ENCODE results near the gene PNCK. TPM values are rescaled to one million over a fixed set of nuclear protein-coding genes. Genes with fewer than 3 reads are reported as not detected.

The PNCK gene
- total RNA-seq, 1 experiment from 2014 or later = 26.8 TPM

DNA sequence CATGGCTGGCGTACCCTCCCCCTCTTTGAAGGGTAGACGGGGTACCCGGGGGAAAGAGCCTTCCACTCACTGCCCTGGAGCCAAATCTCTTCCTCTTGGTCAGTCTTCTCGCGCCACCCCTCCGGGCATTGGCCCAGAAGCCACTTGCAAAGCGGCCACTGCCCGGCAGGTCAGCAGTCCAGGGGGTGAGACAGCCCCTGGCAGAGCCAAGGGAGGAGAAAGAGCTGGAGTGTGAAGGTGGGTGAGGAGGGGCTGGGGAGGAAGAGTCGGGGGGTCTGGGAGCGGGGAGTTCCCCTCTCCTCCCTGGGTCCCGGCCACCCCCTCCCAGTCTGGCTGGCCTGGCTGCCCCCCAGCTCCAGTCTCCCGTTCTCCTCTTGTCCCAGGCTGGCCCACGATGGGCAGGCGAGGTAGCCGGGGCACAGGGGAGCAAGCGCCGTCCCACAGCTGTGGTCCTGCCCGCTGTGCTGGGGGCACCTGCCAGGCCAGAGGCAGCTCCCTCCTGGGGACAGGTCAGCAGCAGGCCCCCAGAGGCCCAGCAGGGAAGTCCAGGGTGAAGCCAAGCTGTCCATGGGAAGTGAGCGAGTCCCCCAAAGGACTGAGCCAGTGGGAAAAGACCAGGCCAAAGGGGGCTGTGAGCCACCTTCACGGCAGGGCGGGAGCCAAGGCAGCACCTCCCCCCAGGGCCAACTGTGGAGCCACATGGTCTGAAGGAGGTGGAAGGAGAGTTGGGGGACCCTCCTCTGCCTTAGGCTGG lies 48.2 kb downstream of the PNCK start:
- H3K9me3 ChIP-seq (ENCODE audit: control insufficient read depth, low read depth, low read length) = peaks cover 21% of the 10 kb centered on the region
- WGBS (ENCODE audit: extremely low coverage, insufficient read length, low lambda C conversion rate) = no CpG with 5 or more reads among the region's 21 CpGs
- no peak overlapping the region for H3K27ac Mint-ChIP-seq
- H3K27me3 Mint-ChIP-seq (ENCODE audit: low read depth) = peaks cover 21% of the 10 kb centered on the region
- no peaks in the 10 kb centered on the region for H3K27me3 ChIP-seq (ENCODE audit: insufficient read depth, low read length)
- no peak overlapping the region for H2BK120ac ChIP-seq (ENCODE audit: low read depth, low read length, poor library complexity, severe bottlenecking)
- no peak overlapping the region for H3K14ac ChIP-seq (ENCODE audit: insufficient read depth, low read length)
- no peak overlapping the region for H3K23ac ChIP-seq (ENCODE audit: insufficient read length, low read depth, low read length)
- H3K79me1 ChIP-seq (ENCODE audit: insufficient read depth, low read depth, low read length, poor library complexity, severe bottlenecking) = no peaks in the 10 kb centered on the region
- no peak overlapping the region for H2BK12ac ChIP-seq (ENCODE audit: insufficient read length, low read depth, low read length)
- no peak overlapping the region for H4K91ac ChIP-seq (ENCODE audit: insufficient read length, low read depth, low read length)
- H4K5ac ChIP-seq (ENCODE audit: insufficient read length, low read depth, low read length) = no peak overlapping the region
- no peak overlapping the region for H2AK5ac ChIP-seq (ENCODE audit: insufficient read length, low read length)
- no peak overlapping the region for H3K4ac ChIP-seq (ENCODE audit: low read depth, low read length)
- H2BK5ac ChIP-seq (ENCODE audit: insufficient read length, low read length) = no peak overlapping the region
- no peak overlapping the region for H3K27ac ChIP-seq (ENCODE audit: insufficient read length, low read depth, low read length)
- H3K4me1 Mint-ChIP-seq = no peaks in the 10 kb centered on the region
- H3T11ph ChIP-seq (ENCODE audit: low read length) = no peak overlapping the region
- H4K20me1 ChIP-seq (ENCODE audit: control insufficient read depth, insufficient read depth, insufficient read length) = no peaks in the 10 kb centered on the region
- H2BK15ac ChIP-seq (ENCODE audit: low read depth, low read length) = no peak overlapping the region
- H4K8ac ChIP-seq (replicated peaks; ENCODE audit: insufficient read length, low read depth, low read length) = no peak overlapping the region
- no peak overlapping the region for H3K56ac ChIP-seq (ENCODE audit: insufficient read length, low read depth, low read length)
- no peaks in the 10 kb centered on the region for H3K23me2 ChIP-seq (ENCODE audit: insufficient read length, low read depth, low read length, poor library complexity, severe bottlenecking)
- no peak overlapping the region for H3K9ac ChIP-seq (ENCODE audit: extremely low read depth, insufficient read length, low read length)
- H3K79me2 ChIP-seq (ENCODE audit: insufficient read depth, low read length) = no peaks in the 10 kb centered on the region
- H3K4me3 Mint-ChIP-seq = no peak overlapping the region
- H3K36me3 Mint-ChIP-seq (ENCODE audit: insufficient read depth in 1 of 3, low read depth in 3 of 3) = peaks cover 0 to 7% (median 2%) of the 10 kb centered on the region in 3 experiments; a peak in 2 of 7 replicates
- H3K9me3 Mint-ChIP-seq = peaks cover 67 to 74% of the 10 kb centered on the region in 2 experiments
- no peak overlapping the region for H2BK20ac ChIP-seq (ENCODE audit: low read depth, low read length, poor library complexity, severe bottlenecking)
- H3K4me2 ChIP-seq (ENCODE audit: insufficient read depth, insufficient read length, low read length) = no peak overlapping the region
- TF ChIP-seq, protein P1, sequence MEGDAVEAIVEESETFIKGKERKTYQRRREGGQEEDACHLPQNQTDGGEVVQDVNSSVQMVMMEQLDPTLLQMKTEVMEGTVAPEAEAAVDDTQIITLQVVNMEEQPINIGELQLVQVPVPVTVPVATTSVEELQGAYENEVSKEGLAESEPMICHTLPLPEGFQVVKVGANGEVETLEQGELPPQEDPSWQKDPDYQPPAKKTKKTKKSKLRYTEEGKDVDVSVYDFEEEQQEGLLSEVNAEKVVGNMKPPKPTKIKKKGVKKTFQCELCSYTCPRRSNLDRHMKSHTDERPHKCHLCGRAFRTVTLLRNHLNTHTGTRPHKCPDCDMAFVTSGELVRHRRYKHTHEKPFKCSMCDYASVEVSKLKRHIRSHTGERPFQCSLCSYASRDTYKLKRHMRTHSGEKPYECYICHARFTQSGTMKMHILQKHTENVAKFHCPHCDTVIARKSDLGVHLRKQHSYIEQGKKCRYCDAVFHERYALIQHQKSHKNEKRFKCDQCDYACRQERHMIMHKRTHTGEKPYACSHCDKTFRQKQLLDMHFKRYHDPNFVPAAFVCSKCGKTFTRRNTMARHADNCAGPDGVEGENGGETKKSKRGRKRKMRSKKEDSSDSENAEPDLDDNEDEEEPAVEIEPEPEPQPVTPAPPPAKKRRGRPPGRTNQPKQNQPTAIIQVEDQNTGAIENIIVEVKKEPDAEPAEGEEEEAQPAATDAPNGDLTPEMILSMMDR (conservative IDR thresholded peaks at IDR 0.05) = no peak
- no peak overlapping the region for H3K18ac ChIP-seq (ENCODE audit: insufficient read length, low read depth, low read length)
- no peak for DNase-seq
- no peaks in the 10 kb centered on the region for H3K4me1 ChIP-seq (ENCODE audit: insufficient read depth, low read length)
- H2AFZ ChIP-seq (ENCODE audit: low read length) = no peak overlapping the region
